ENCODE results near the gene SULT1C2. TPM values are rescaled to one million over a fixed set of nuclear protein-coding genes. Genes with fewer than 3 reads are reported as not detected.

The SULT1C2 gene
- total RNA-seq, 1 donor: not detected

DNA sequence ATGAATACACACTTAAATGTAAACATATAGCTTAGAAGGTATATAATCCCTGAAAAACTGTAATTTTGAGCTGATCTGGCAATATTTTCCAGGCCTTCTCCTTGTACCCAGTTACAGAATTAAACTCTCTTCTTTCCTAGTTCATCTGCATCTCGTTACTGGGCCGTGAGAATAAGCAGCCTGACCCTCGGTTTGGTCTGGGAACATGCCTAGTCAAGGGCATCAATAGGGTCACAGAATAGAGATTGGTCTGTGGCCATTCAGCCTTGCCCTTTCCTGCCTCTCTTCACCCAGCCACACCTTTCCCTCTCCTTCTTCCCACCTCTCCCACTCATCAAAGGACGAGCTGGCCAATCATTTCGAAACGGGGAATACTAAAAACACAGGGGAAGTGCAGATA lies 27.3 kb downstream of the SULT1C2 start:
- no peaks in the 10 kb centered on the region for H3K27me3 ChIP-seq (ENCODE audit: insufficient read depth, low read length)
- no peak overlapping the region for H3K4me3 ChIP-seq (ENCODE audit: low read length)
- H3K4me1 ChIP-seq (ENCODE audit: insufficient read depth, low read length): no peaks in the 10 kb centered on the region
- H3K9me3 ChIP-seq (ENCODE audit: low read depth, low read length): no peaks in the 10 kb centered on the region

DNA sequence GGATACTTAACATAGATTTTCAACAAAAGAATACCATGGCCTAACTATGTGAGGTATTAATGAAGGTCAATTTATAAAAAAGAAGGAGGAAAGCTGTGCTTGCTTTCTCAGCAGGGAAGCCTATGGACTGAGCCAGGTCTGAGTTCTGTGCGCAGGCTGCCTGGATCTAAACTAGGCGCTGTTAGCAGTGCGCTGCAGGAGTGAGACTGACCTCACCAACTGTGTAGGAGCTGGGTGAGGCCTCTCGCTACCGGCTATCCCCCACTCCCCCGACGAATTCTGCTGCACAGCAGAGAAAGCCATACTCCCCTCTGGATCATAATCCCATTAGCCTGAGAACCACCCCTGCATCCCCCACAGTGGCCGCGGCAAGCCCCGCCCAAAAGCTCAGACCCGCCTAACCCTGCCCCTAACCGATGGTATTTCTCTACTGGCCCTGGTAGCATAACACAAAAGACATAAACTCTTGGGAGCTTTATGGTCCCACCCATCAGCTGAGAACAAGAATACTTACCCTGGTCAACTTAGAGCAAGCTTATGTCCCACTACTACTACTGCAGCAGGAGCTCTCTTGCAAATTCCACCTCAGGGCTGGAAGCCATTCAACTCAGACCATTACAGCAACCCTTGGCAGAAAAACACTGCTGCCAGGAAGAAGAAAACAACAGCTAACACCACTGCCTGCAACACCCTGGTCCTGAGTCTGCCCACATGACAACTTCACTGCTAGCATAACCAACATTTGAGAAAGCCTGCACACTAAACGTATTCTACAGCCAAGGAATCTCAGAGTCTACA lies 28.0 kb downstream of the SULT1C2 start:
- no peaks in the 10 kb centered on the region for H3K27me3 ChIP-seq (ENCODE audit: insufficient read depth, low read length)
- no peaks in the 10 kb centered on the region for H3K9me3 ChIP-seq (ENCODE audit: low read depth, low read length)
- H3K4me1 ChIP-seq (ENCODE audit: insufficient read depth, low read length): no peaks in the 10 kb centered on the region
- H3K4me3 ChIP-seq (ENCODE audit: low read length): no peak overlapping the region

DNA sequence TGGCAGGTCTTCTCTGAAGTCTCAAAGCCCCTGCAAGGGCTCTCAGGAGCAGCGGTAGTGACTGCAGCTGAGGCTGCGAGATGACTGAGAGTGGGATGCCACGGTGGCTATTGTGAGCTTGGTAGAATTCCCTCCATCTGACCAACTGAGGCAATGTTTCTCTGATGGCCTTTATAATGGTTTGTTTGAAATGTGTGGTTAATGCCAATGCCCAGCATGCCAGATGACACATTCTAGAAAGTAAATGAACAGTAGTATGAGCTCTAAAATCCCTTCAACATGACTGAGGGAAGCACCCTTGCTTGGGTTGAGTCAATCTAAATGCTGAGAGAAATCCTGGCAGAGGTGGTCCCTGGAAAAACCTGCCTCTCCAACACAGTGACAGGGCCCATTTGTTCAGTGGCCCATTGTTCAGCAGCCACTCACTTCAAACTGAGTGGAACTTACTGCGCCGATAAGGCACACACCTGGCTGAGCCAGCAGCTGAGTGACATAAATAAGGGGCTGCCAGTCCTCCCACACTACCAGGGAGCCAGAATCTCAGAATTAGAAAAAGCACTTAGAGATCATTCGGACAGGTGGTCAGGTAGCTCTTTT lies 31.7 kb downstream of the SULT1C2 start:
- Histone ChIP-seq H3K27me3 (ENCODE audit: insufficient read depth, low read length) (no peaks in the 10 kb centered on the region), H3K9me3 (ENCODE audit: low read depth, low read length) (no peaks in the 10 kb centered on the region), H3K4me1 (ENCODE audit: insufficient read depth, low read length) (no peaks in the 10 kb centered on the region), H3K4me3 (ENCODE audit: low read length) (no peak overlapping the region)

GRCh38 chr2:108323619-108324018 lies 34.9 kb downstream of the SULT1C2 start:
- Histone ChIP-seq H3K4me1 (ENCODE audit: insufficient read depth, low read length) (no peaks in the 10 kb centered on the region), H3K4me3 (ENCODE audit: low read length) (no peak overlapping the region), H3K27me3 (ENCODE audit: insufficient read depth, low read length) (no peaks in the 10 kb centered on the region), H3K9me3 (ENCODE audit: low read depth, low read length) (no peaks in the 10 kb centered on the region)

GRCh38 chr2:108324531-108325255 lies 36.0 kb downstream of the SULT1C2 start:
- Histone ChIP-seq H3K27me3 (ENCODE audit: insufficient read depth, low read length) (no peaks in the 10 kb centered on the region), H3K4me3 (ENCODE audit: low read length) (no peak overlapping the region), H3K4me1 (ENCODE audit: insufficient read depth, low read length) (no peaks in the 10 kb centered on the region), H3K9me3 (ENCODE audit: low read depth, low read length) (no peaks in the 10 kb centered on the region)

DNA sequence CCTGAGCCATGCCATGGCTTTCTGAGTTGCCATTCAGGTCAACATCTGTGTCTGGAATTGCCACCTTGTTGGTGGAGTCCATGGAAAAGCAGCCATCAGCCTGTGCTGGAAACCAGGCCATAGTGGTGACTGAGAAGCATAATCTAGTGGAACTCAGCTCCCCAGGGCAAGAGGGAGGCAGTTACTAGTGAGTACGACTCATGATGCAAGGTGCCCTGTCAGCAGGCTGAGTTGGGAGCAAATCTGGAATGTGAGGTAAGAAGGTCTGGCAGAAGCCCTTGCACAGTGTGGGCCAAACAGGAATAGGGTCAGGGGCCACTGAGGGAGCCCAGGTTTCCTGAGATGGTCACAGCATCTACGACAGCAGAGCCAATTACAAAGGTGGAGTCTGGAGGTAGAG lies 37.1 kb downstream of the SULT1C2 start:
- Histone ChIP-seq H3K27me3 (ENCODE audit: insufficient read depth, low read length) (no peaks in the 10 kb centered on the region), H3K4me1 (ENCODE audit: insufficient read depth, low read length) (no peaks in the 10 kb centered on the region), H3K4me3 (ENCODE audit: low read length) (no peak overlapping the region), H3K9me3 (ENCODE audit: low read depth, low read length) (no peaks in the 10 kb centered on the region)

DNA sequence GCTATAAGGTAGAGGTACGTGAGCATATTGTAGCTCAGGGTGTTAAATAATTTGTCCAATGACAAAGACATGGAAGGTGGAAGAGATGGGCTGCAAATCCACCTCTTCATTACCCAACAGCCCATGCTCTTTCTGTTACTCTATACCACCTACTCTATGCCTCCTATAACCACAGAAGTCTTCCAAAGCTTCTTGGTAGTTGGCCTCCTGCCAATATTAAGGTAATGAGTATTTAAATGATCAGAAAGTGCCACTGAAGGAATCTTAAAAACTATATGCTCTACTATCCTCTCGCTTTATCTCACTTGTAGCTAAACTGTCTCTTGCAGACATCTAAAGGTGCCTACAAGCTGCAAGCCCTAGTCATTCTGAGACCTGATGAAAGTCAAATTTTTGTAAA lies 41.1 kb downstream of the SULT1C2 start:
- no peaks in the 10 kb centered on the region for H3K27me3 ChIP-seq (ENCODE audit: insufficient read depth, low read length)
- H3K9me3 ChIP-seq (ENCODE audit: low read depth, low read length): no peaks in the 10 kb centered on the region
- no peaks in the 10 kb centered on the region for H3K4me1 ChIP-seq (ENCODE audit: insufficient read depth, low read length)
- H3K4me3 ChIP-seq (ENCODE audit: low read length): no peak overlapping the region

DNA sequence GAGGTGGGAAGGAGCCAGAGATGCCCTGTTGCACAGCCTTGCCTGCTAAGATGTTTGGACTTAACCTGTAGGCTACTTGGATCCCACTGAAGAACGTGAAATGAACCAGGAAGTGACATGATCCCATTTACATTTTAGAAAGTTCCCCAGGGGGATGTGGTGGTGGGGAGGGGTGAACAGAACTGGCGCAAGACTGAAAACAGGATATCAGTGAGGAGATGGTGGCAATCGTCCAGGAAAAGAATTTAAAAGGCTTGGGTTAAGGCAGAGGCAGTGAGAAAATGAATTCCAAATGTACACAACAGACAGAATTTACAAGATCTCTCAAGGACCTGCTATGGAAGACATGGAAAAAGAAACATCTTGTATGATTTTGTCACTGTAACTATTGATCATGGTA lies 42.3 kb downstream of the SULT1C2 start:
- Histone ChIP-seq H3K27me3 (ENCODE audit: insufficient read depth, low read length) (no peaks in the 10 kb centered on the region), H3K4me3 (ENCODE audit: low read length) (no peak overlapping the region), H3K4me1 (ENCODE audit: insufficient read depth, low read length) (no peaks in the 10 kb centered on the region), H3K9me3 (ENCODE audit: low read depth, low read length) (no peaks in the 10 kb centered on the region)

DNA sequence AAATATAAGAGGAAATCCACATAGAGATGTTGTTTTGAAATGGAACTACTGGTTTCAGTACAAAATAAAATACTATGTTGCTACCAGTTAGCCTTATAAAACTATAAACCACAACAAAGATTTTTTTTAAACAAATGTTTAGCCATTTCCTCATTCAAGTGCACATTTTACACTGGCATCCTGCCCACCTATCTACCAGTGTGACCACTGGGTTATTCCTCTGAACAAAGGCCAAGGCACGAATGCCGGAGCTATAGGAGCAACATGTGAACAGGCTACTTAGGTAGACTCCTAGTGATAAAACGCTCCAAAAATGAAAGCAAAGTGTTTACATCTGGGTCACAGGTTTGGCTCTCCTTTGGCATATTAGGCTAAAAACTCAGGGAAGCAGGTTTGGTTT lies 57.3 kb downstream of the SULT1C2 start:
- Histone ChIP-seq H3K4me1 (ENCODE audit: insufficient read depth, low read length) (no peaks in the 10 kb centered on the region), H3K9me3 (ENCODE audit: low read depth, low read length) (no peaks in the 10 kb centered on the region), H3K27me3 (ENCODE audit: insufficient read depth, low read length) (no peaks in the 10 kb centered on the region), H3K4me3 (ENCODE audit: low read length) (no peak overlapping the region)

GRCh38 chr2:108346827-108347226 lies 58.1 kb downstream of the SULT1C2 start:
- Histone ChIP-seq H3K27me3 (ENCODE audit: insufficient read depth, low read length) (no peaks in the 10 kb centered on the region), H3K4me3 (ENCODE audit: low read length) (no peak overlapping the region), H3K4me1 (ENCODE audit: insufficient read depth, low read length) (no peaks in the 10 kb centered on the region), H3K9me3 (ENCODE audit: low read depth, low read length) (no peaks in the 10 kb centered on the region)

DNA sequence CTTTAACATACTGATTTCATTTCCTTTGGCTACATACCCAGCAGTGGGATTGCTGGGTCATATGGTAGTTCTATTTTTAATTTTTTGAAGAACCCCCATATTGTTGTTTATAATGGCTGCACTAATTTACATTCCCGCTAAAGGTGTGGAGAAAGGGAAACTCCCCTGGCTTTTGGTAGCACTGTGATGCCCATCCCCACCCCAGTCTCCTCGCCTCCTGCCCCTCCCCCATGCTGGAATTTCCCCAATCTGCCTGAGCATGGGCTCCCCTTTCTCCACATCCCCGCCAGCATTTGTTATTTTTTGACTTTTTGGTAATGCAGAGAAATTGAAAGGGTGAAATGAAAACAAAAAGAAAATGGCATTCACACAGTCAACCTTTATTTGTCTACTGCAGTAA lies 59.1 kb downstream of the SULT1C2 start:
- no peak overlapping the region for H3K4me3 ChIP-seq (ENCODE audit: low read length)

GRCh38 chr2:108348816-108349570 lies 60.3 kb downstream of the SULT1C2 start:
- H3K4me3 ChIP-seq (ENCODE audit: low read length): no peak overlapping the region
- H3K4me1 ChIP-seq (ENCODE audit: insufficient read depth, low read length): no peaks in the 10 kb centered on the region
- no peaks in the 10 kb centered on the region for H3K27me3 ChIP-seq (ENCODE audit: insufficient read depth, low read length)
- no peaks in the 10 kb centered on the region for H3K9me3 ChIP-seq (ENCODE audit: low read depth, low read length)

More for the DNA sequence above, 59.1 kb downstream of the SULT1C2 start:
- Histone ChIP-seq H3K4me1 (ENCODE audit: insufficient read depth, low read length) (no peaks in the 10 kb centered on the region), H3K9me3 (ENCODE audit: low read depth, low read length) (no peaks in the 10 kb centered on the region), H3K27me3 (ENCODE audit: insufficient read depth, low read length) (no peaks in the 10 kb centered on the region)

DNA sequence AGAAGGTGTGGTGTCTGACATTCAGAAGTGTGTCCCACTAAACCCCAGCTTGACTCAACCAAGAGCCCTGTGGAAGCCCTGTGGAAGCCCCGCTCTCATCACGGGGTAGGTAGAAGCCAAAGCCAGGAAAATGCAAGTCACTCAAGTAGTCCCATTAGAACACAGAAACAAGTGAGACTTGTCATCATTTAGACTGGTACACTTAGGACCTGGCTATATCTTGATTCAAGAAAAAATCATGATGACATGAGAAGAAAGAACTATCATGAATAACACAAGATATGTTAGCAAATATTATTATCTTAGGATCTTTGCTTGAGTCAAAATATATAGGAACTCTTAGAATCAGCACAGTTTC lies 60.9 kb downstream of the SULT1C2 start:
- no peak overlapping the region for H3K4me3 ChIP-seq (ENCODE audit: low read length)
- H3K4me1 ChIP-seq (ENCODE audit: insufficient read depth, low read length): peaks cover 3% of the 10 kb centered on the region
- no peaks in the 10 kb centered on the region for H3K9me3 ChIP-seq (ENCODE audit: low read depth, low read length)
- H3K27me3 ChIP-seq (ENCODE audit: insufficient read depth, low read length): no peaks in the 10 kb centered on the region

DNA sequence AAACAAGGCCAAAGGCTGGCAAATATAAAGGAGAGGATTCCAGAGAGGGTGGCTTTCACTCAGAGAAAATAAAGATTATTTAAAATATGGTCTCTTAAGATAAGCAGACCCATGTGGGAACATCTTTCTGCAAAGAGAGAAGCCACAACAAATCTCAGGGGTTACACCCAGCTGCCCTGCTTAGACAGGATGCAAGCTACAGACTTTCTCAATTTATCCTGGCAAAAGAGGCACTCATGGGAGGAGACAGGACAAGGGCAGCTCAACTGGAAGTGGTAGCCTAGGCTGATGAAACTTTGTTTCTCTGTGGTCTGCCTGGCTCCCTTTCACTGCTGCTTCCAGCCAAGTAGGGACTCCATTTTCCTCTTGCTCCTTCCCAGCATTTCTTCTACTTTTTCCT lies 63.2 kb downstream of the SULT1C2 start:
- H3K27me3 ChIP-seq (ENCODE audit: insufficient read depth, low read length): no peaks in the 10 kb centered on the region

DNA sequence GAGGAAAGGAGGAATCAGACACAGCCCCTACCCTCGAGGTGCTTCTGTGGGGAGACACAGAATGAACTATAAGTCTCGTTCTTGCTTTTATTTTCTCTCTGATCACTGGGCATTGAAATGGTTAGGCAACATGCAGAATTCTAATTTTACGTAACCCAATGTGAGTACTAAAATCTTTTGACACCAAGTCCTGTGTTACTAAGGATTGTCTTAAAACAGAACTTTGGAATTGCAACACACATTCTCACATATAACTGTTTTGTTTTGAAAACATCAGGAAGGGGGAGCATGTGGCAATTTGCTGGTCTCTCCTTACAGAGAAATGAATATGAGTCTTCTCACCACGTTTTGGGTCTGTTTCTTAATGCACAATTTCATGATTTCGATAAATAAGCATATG lies 65.4 kb downstream of the SULT1C2 start:
- Histone ChIP-seq H3K9me3 (ENCODE audit: low read depth, low read length) (no peaks in the 10 kb centered on the region), H3K4me1 (ENCODE audit: insufficient read depth, low read length) (peaks cover 6% of the 10 kb centered on the region), H3K4me3 (ENCODE audit: low read length) (no peak overlapping the region), H3K27me3 (ENCODE audit: insufficient read depth, low read length) (no peaks in the 10 kb centered on the region)

More for the DNA sequence above, 63.2 kb downstream of the SULT1C2 start:
- Histone ChIP-seq H3K4me1 (ENCODE audit: insufficient read depth, low read length) (peaks cover 6% of the 10 kb centered on the region), H3K9me3 (ENCODE audit: low read depth, low read length) (no peaks in the 10 kb centered on the region), H3K4me3 (ENCODE audit: low read length) (no peak overlapping the region)
